ENCODE data around the gene HELZ. TPM values are rescaled to one million over a fixed set of nuclear protein-coding genes. Genes with fewer than 3 reads are reported as not detected.

Gene HELZ
- total and polyA plus RNA-seq, 2 of the 8 experiments (the other 6 are each of a cell fraction or from before 2014, with no cell fraction given), result 10.0 to 48.7 TPM

- TF ChIP-seq CHD7 (IDR thresholded peaks at IDR 0.05; ENCODE audit: insufficient replicate concordance, low read length), result no peak
- TF ChIP-seq POLR2AphosphoS5 (IDR thresholded peaks at IDR 0.05; ENCODE audit: low read depth, low read length), result no peak
- no peak for TF ChIP-seq CHD1 (IDR thresholded peaks at IDR 0.05; ENCODE audit: low read depth, low read length)
- TF ChIP-seq, protein P1, sequence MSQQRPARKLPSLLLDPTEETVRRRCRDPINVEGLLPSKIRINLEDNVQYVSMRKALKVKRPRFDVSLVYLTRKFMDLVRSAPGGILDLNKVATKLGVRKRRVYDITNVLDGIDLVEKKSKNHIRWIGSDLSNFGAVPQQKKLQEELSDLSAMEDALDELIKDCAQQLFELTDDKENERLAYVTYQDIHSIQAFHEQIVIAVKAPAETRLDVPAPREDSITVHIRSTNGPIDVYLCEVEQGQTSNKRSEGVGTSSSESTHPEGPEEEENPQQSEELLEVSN (IDR thresholded peaks at IDR 0.05), result no peak
- no peak for TF ChIP-seq POLR2A (IDR thresholded peaks at IDR 0.05; ENCODE audit: control extremely low read depth in 1 of 2, low read depth in 2 of 2, low read length in 2 of 2)
- no peak for TF ChIP-seq USF2 (IDR thresholded peaks at IDR 0.05; ENCODE audit: low read length)
- no peak for TF ChIP-seq RBBP5 (IDR thresholded peaks at IDR 0.05; ENCODE audit: borderline replicate concordance, low read depth, low read length)
- TF ChIP-seq BRCA1 (IDR thresholded peaks at IDR 0.05; ENCODE audit: low read depth, low read length), result no peak
- no peak for TF ChIP-seq RAD21 (IDR thresholded peaks at IDR 0.05 in 1 of 2, conservative IDR thresholded peaks at IDR 0.05 in 1 of 2; ENCODE audit: low read depth in 2 of 2, low read length in 2 of 2)
- TF ChIP-seq BACH1 (IDR thresholded peaks at IDR 0.05; ENCODE audit: low read length), result no peak
- TF ChIP-seq TEAD4 (IDR thresholded peaks at IDR 0.05; ENCODE audit: low read depth, low read length), result no peak
Measured at GRCh38 chr17:67143318-67143717, 101.7 kb downstream of the HELZ start (continued).
